GM12878 (cell line): ENCODE data around the gene PLEKHJ1. TPM values are rescaled to one million over a fixed set of nuclear protein-coding genes. Genes with fewer than 3 reads are reported as not detected.

Source experiments
- ATAC-seq: fragments of 200-7000 bp; cut with Tn5 transposase; 3 replicates; pipeline ENCODE4 v1.9.1; 2020; ENCODE audit warnings: mild to moderate bottlenecking, moderate library complexity
- BruUV-seq: library from RNA; stranded (reverse); fragments of 400-500 nt; replicated peaks from 2 replicates; lab custom pipeline; 2021; lab: Mats Ljungman, UMichigan
- CTCF ChIA-PET: fragments of 300-600 bp; sonication (Branson Sonifier 250); formaldehyde crosslinking; extraction: SDS; loops from one replicate; lab custom pipeline; 2021; ENCODE audit warnings: inconsistent platforms; lab: Yijun Ruan, JAX
- POLR2A ChIA-PET: fragments of 350-600 bp; formaldehyde crosslinking; extraction: SDS; loops from one replicate; lab custom pipeline; 2021; ENCODE audit warnings: inconsistent platforms; lab: Charles Lee
- RAD21 ChIA-PET: fragments of 300-600 bp; sonication (Branson Sonifier 250); formaldehyde crosslinking; loops from one replicate; lab custom pipeline; 2023; ENCODE audit warnings: antibody characterized with exemption; ENCODE audit not compliant: unreplicated experiment; lab: Charles Lee
- SMC1A ChIA-PET: fragments of 300-600 bp; sonication (Branson Sonifier 250); formaldehyde crosslinking; loops from one replicate; lab custom pipeline; 2023; ENCODE audit not compliant: unreplicated experiment, uncharacterized antibody; lab: Charles Lee
- DNase-seq: peaks from one replicate; pipeline ENCODE4 v3.0.0-alpha.2; 2011; ENCODE audit warnings: low read depth, low spot score
- FAIRE-seq: peaks from 3 replicates; lab custom pipeline; 2011; peaks lifted over from hg19 to GRCh38; lab: Jason Lieb, UNC
- H2AFZ ChIP-seq: 2 replicates; pipeline ENCODE4 v1.6.0; 2011; ENCODE audit warnings: low read depth, low read length, control low read depth; ENCODE audit not compliant: control insufficient read depth
- H3K27ac ChIP-seq: 2 replicates; pipeline ENCODE4 v1.5.1; 2011; ENCODE audit warnings: control low read depth; ENCODE audit not compliant: control insufficient read depth, insufficient read depth
- H3K27me3 ChIP-seq, 2 experiments: replicated peaks in 1 of 2; 2 replicates each; pipeline versions ENCODE4 v1.6.0 to v1.6.1; 2011; ENCODE audit warnings: low read length in 1 of 2; ENCODE audit not compliant: control insufficient read depth in 2 of 2, insufficient read depth in 2 of 2
- H3K36me3 ChIP-seq, 2 experiments: 2 replicates each; pipeline ENCODE4 v1.5.1; 2011; ENCODE audit warnings: low read length in 1 of 2; ENCODE audit not compliant: control insufficient read depth in 2 of 2, insufficient read depth in 2 of 2
- H3K4me1 ChIP-seq: 2 replicates; pipeline ENCODE4 v1.6.1; 2011; ENCODE audit warnings: mild to moderate bottlenecking, low read length, moderate library complexity, mixed read lengths; ENCODE audit not compliant: control insufficient read depth, insufficient read depth
- H3K4me2 ChIP-seq: 2 replicates; pipeline ENCODE4 v1.6.0; 2011; ENCODE audit warnings: control low read depth; ENCODE audit not compliant: control insufficient read depth, insufficient read depth
- H3K4me3 ChIP-seq: fragments of 200-600 bp; sonication (generic); 2 replicates; pipeline ENCODE4 v1.5.1; 2016
- H3K79me2 ChIP-seq: 2 replicates; pipeline ENCODE4 v1.6.0; 2011; ENCODE audit warnings: low read length; ENCODE audit not compliant: control insufficient read depth, insufficient read depth
- H3K9ac ChIP-seq: 2 replicates; pipeline ENCODE4 v1.8.0; 2011; ENCODE audit warnings: low read length, control low read depth, mixed read lengths; ENCODE audit not compliant: control insufficient read depth, insufficient read depth
- H3K9me3 ChIP-seq: replicated peaks from 3 replicates; pipeline ENCODE4 v1.5.1; 2011; ENCODE audit warnings: mild to moderate bottlenecking, low read length; ENCODE audit not compliant: control insufficient read depth, insufficient read depth
- H4K20me1 ChIP-seq: 2 replicates; pipeline ENCODE4 v1.6.0; 2011; ENCODE audit not compliant: control insufficient read depth, insufficient read depth
- CBX5 ChIP-seq: sonication (generic); IDR thresholded peaks from 2 replicates; pipeline ENCODE4 v1.6.1; 2016; ENCODE audit warnings: low read depth, moderate library complexity, mild to moderate bottlenecking, inconsistent platforms
- NR2C1 ChIP-seq: fragments of 450-650 bp; IDR thresholded peaks from 2 replicates; pipeline ENCODE4 v1.6.1; 2017; ENCODE audit warnings: antibody characterized with exemption, mild to moderate bottlenecking, moderate library complexity
- ZNF384 ChIP-seq: IDR thresholded peaks from 2 replicates; pipeline ENCODE4 v1.6.1; 2012; ENCODE audit warnings: low read depth, mild to moderate bottlenecking, low read length, improper control_type of control experiment, borderline replicate concordance
- WGBS: methylation state at CpG from one replicate; pipeline ENCODE4 v1.1.6; 2016; ENCODE audit warnings: low lambda C conversion rate; ENCODE audit not compliant: insufficient replicate concordance, insufficient coverage; ENCODE audit errors: missing lambda C conversion rate; 5-methylcytosine and 5-hydroxymethylcytosine counted together
- in situ Hi-C: fragments of 300-500 bp; cut with MboI; formaldehyde crosslinking; loops from 9 replicates; pipeline ENCODE4 v1.14.3; 2018; ENCODE audit warnings: mixed read lengths
- intact Hi-C: fragments of 100-400 bp; cut with micrococcal nuclease; formaldehyde crosslinking; loops from one replicate; pipeline ENCODE4 v1.14.2; 2022; ENCODE audit not compliant: unreplicated experiment
- polyA plus RNA-seq, 11 experiments: library from polyadenylated mRNA; depleted of rRNA in 4 of 11; unstranded in 6 of 11; stranded (reverse) in 5 of 11; fragments of >200 nt; fragmentation: Nextera tagmentation in 4 of 11; fragmentation: Illumina TruSeq in 1 of 11; extraction: Ambion mirVana in 4 of 11; extraction: Trizol in 1 of 11; gene quantifications; 1 replicate in 1 of 11; 2 replicates in 10 of 11; pipeline versions ENCODE4 v1.2.1 to v1.2.3, GENCODE V29; 2011 to 2016; ENCODE audit warnings: inconsistent platforms in 2 of 11, missing spikeins in 2 of 11, low read depth in 1 of 11
- total RNA-seq, 4 experiments: library from RNA; depleted of rRNA in 3 of 4; stranded (reverse); fragments of >200 nt in 3 of 4; fragmentation: Illumina TruSeq in 1 of 4; extraction: Trizol in 1 of 4; gene quantifications; 2 replicates each; pipeline versions ENCODE4 v1.2.1 to v1.2.3, GENCODE V29; 2013 to 2021
- TF ChIP-seq, protein P1 (sequence below): fragments of 450-650 bp; formaldehyde crosslinking; IDR thresholded peaks from 2 replicates; pipeline ENCODE4 v1.4.0; 2020; ENCODE audit warnings: mild to moderate bottlenecking, moderate library complexity

Gene PLEKHJ1
- total and polyA plus RNA-seq, 10 of the 15 experiments (the other 5 are each of a cell fraction or from before 2014, with no cell fraction given): 1.3 to 133 (median 75.0) TPM

DNA sequence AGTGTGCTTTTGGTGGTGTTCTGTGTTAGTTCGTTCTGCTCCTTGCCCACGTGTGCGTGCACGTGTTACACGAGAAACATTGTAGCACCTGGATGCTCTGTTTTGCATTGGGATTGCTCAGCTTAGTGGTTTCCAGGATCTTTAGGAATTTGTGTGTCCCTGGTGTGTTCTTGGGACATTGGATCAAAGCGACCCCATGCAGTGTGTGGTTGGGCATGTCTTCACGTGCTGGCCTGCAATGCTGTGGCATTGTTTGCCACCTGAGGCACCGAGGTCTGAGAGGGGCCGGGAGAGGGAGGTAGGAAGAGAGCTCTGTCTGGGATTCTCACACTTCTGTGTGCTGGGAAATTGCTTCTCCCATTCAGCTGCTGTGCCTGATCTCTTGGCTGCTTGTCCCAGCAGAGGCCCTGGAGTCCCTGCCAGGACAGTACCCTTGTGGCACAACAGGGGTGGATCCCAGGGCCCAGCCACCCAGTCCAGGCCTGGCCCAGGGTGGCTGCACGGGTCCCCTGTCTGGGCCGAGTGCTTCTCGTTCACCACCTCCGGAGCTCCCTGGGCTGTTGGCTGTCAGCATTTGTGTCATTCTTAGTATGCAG is 11.3 kb downstream of the PLEKHJ1 start:
- in situ Hi-C loops (no loop called here), intact Hi-C loops (no loop called here)
- no peaks in the 10 kb centered on the region for H3K79me2 ChIP-seq
- TF ChIP-seq, protein P1, sequence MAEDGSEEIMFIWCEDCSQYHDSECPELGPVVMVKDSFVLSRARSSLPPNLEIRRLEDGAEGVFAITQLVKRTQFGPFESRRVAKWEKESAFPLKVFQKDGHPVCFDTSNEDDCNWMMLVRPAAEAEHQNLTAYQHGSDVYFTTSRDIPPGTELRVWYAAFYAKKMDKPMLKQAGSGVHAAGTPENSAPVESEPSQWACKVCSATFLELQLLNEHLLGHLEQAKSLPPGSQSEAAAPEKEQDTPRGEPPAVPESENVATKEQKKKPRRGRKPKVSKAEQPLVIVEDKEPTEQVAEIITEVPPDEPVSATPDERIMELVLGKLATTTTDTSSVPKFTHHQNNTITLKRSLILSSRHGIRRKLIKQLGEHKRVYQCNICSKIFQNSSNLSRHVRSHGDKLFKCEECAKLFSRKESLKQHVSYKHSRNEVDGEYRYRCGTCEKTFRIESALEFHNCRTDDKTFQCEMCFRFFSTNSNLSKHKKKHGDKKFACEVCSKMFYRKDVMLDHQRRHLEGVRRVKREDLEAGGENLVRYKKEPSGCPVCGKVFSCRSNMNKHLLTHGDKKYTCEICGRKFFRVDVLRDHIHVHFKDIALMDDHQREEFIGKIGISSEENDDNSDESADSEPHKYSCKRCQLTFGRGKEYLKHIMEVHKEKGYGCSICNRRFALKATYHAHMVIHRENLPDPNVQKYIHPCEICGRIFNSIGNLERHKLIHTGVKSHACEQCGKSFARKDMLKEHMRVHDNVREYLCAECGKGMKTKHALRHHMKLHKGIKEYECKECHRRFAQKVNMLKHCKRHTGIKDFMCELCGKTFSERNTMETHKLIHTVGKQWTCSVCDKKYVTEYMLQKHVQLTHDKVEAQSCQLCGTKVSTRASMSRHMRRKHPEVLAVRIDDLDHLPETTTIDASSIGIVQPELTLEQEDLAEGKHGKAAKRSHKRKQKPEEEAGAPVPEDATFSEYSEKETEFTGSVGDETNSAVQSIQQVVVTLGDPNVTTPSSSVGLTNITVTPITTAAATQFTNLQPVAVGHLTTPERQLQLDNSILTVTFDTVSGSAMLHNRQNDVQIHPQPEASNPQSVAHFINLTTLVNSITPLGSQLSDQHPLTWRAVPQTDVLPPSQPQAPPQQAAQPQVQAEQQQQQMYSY (CRISPR knock-in tag): no peak
- TF ChIP-seq ZNF384 (no peak), CBX5 (no peak), NR2C1 (no peak)
- BruUV-seq: no TSS peak
- FAIRE-seq: no peak
- ChIA-PET RAD21 (no interaction called here), CTCF (no interaction called here), SMC1A (no interaction called here), POLR2A (no interaction called here)
- no peaks in the 10 kb centered on the region; the same call in 1 of the 2 replicates for H3K4me1 ChIP-seq
- no peak overlapping the region for H3K27ac ChIP-seq
- no peak for DNase-seq
- H3K27me3 ChIP-seq: no peaks in the 10 kb centered on the region
- WGBS: 86% methylated on average over 13 of the region's 13 CpGs
- peaks cover 0 to 51% of the 10 kb centered on the region in 2 experiments; a peak in 3 of 4 replicates for H3K36me3 ChIP-seq
- ATAC-seq: no peak
- no peak overlapping the region for H2AFZ ChIP-seq
- no peak overlapping the region for H3K9ac ChIP-seq
- no peak overlapping the region for H3K4me2 ChIP-seq
- H3K9me3 ChIP-seq: no peaks in the 10 kb centered on the region
- H3K4me3 ChIP-seq: no peak overlapping the region
- no peaks in the 10 kb centered on the region for H4K20me1 ChIP-seq
